GM12864 (cell line): ENCODE measurements around the gene GMPR.

Source experiments
- DNase-seq: peaks from one replicate; pipeline ENCODE4 v3.0.0-alpha.2; 2011; ENCODE audit warnings: low read depth
- H3K4me3 ChIP-seq: 2 replicates; pipeline ENCODE4 v1.5.1; 2011; ENCODE audit warnings: mild to moderate bottlenecking, low read depth, low read length, control low read depth
- TF ChIP-seq, protein P1 (sequence below): IDR thresholded peaks from 2 replicates; pipeline ENCODE4 v1.5.1; 2011; ENCODE audit warnings: low read depth, mild to moderate bottlenecking, moderate library complexity, low read length, control low read depth, inconsistent platforms; ENCODE audit errors: missing control alignments

The GMPR gene

DNA sequence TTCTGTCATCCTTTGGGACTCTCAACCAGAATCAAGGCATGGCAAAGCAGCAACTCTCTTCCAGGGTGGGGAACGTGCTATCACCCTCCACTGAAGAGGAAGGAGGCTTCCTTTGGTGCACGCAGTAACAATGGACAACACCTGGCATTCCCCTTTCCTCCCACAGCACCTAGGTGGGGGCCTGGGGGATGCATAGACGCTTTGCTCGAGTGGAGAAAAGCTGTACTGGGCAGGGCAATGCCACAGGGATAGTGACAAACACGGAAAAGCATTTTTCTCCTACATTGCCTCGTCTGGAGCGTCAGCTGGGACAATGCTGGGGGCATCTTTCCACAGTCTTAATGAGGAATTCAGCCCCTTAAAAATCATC, 82.9 kb downstream of the GMPR start:
- no peak for DNase-seq
- no peak overlapping the region for H3K4me3 ChIP-seq
- TF ChIP-seq, protein P1, sequence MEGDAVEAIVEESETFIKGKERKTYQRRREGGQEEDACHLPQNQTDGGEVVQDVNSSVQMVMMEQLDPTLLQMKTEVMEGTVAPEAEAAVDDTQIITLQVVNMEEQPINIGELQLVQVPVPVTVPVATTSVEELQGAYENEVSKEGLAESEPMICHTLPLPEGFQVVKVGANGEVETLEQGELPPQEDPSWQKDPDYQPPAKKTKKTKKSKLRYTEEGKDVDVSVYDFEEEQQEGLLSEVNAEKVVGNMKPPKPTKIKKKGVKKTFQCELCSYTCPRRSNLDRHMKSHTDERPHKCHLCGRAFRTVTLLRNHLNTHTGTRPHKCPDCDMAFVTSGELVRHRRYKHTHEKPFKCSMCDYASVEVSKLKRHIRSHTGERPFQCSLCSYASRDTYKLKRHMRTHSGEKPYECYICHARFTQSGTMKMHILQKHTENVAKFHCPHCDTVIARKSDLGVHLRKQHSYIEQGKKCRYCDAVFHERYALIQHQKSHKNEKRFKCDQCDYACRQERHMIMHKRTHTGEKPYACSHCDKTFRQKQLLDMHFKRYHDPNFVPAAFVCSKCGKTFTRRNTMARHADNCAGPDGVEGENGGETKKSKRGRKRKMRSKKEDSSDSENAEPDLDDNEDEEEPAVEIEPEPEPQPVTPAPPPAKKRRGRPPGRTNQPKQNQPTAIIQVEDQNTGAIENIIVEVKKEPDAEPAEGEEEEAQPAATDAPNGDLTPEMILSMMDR = no peak

DNA sequence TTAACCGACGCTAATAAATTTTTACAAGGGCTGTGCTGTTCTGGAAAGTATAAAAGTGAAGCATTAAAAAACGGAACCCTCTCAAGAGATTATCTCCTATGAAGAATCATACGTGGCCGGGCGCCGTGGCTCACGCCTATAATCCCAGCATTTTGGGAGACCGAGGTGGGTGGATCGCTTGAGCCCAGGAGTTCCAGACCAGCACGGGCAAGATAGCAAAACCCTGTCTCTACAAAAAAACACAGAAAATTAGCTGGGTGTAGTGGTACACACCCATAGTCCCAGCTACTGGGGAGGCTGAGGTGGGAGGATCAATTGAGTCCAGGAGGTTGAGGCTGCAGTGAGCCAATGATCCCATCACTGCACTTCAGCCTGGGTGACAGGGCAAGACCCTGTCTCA, 83.4 kb downstream of the GMPR start:
- DNase-seq = no peak
- H3K4me3 ChIP-seq = no peak overlapping the region
- TF ChIP-seq, protein P1 = no peak

DNA sequence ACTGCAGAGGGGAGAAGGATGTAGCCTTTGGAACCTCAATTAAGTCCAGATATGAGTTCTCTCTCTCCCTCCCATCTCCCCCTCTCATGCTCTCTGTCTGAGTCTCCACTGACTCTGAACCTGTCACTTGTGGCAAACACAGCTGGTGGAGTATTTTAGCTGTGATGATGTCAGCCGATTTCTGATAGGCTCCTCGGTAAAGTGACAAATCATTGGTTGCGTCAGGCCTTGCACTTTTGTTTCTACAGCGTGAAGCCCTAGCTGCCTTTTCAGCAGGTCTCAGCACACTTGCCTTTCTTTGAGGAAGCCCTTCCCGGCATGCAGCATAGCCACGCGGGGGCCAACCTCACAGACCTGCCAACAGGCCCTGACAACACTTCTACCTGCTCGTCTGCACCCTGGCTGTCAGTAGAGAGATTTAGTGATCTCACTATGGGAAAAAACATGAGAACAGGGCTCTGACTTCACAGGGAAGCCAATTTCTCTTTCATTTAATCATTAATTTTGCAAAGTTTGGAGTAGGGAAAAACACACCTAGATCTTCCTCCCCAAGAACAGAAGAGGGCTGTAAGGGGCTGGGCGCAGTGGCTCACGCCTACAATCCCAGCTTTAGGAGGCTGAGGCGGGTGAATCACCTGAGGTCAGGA, 84.4 kb downstream of the GMPR start:
- DNase-seq = no peak
- H3K4me3 ChIP-seq = no peak overlapping the region
- TF ChIP-seq, protein P1 = no peak

DNA sequence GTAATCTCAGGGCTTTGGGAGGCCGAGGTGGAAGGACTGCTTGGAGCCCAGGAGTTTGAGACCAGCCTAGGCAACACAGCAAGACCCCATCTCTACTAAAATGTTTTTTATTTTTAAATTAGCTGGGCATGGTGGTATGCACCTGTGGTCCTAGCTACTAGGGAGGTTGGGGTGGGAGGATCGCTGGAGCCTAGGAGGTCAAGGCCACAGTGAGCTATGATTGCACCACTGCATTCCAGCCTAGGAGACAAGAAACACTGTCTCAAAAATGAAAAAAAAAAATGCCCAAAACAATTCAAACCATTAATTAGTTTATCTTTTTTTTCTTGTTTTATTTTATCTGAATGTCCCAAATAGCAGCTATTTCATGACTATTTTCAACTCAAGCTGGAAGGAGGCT, 85.8 kb downstream of the GMPR start:
- no peak for DNase-seq
- H3K4me3 ChIP-seq = no peak overlapping the region

DNA sequence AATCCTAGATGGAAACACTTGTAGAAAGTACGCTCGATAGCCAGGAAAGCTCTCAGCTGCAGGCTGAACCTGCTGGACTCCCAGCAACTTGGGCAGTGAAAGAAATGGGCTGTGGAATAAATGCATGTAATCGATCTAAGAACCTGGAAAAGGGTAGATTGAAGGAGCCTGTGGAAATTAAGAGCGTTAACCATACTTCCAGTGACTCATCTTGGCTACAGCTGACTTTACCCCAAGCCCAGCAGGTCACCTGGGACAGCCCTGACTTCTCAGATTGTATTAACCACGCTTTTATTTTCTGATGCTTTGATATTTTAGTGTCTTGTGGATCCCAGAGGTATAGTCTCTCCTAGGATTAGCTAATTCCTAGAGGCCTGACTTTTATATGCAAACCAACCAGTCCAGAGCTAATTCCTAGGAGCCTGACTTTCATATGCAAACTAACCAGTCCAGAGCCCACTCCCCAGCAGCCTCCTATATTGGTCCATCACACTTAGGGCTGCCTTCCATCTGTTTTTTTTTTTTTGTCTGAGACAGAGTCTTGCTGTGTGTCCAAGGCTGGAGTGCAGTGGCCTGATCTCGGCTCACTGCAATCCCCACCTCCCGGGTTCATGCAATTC, 86.3 kb downstream of the GMPR start:
- TF ChIP-seq, protein P1 = no peak
- no peak overlapping the region for H3K4me3 ChIP-seq
- no peak for DNase-seq

More for the DNA sequence above, 85.8 kb downstream of the GMPR start:
- TF ChIP-seq, protein P1 = no peak

DNA sequence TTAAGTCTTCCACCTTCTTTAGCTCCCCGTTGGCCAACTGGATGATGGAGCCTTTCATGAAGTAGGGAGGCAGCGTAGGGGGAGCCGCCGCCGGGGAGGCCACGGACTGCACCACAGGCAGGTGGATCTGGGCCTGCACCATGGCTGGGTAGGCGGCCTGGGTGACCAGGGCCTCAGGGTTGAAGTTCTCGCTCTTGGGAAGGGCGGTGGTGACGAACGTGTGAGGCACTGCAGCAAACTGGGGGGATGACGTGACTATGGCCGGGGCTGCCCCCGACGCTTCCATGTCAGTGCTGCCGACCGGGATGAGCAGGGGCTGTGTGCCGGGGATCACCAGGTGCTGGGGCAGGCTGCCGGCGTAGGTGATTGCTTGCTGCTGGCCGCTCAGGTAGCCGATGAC, 88.1 kb downstream of the GMPR start:
- no peak for DNase-seq
- H3K4me3 ChIP-seq = no peak overlapping the region
- TF ChIP-seq, protein P1 = no peak

DNA sequence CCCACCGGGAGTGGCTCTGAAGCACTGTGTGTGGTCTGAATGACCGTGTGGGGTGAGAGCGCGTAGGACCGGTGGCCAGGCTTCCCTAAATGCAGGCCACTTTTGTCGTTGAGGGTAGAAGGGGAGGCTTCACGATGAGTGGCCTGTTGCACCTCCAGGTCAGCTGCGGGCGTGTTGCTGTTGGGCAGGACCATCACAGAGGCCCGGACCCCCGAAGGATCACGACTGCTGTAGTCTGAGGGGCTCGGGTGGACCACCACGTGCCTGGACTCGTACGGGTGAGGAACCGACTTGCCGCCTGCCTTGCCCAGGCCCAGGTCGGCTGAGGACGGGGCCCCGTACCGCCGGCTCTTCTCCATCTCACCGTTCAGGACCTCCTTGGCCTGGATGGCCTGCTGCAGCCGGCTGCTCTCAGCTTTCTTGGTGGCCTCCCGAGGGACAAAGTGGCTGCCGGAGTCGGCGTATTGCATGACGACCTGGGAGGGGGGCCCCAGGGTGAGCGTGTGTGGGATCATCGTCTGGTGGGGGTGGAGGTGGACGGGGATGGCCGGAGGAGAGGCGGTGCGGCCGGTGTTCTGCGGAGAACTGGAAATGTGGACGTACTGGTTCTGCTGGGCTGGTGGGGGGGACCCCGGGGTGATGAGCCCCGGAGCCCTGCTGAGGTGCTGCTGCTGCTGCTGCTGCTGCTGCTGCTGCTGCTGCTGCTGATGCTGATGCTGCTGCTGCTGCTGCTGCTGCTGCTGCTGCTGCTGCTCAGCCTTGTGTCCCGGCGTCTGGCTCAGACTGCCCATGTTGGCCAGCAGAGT, 88.8 kb downstream of the GMPR start:
- TF ChIP-seq, protein P1 = no peak
- H3K4me3 ChIP-seq = no peak overlapping the region
- DNase-seq = no peak
